Cardiac septum (tissue), 1 donor: ENCODE results near the gene EPHA7. TPM values are rescaled to one million over a fixed set of nuclear protein-coding genes. Genes with fewer than 3 reads are reported as not detected.

Experiments
- DNase-seq: peaks from one replicate; pipeline ENCODE4 v3.0.0-alpha.2; 2020; ENCODE audit warnings: low spot score
- intact Hi-C: fragments of 100-400 bp; cut with DNase I; formaldehyde crosslinking; loops from one replicate; pipeline ENCODE4 v1.14.0; 2022
- total RNA-seq: library from RNA; stranded (reverse); fragmentation: NEBNext Ultra II Directional; extraction: Animal tissue kit (Norgen Biotek cat#: 25700); gene quantifications from one replicate; pipeline ENCODE4 v1.2.1, GENCODE V29; 2021
- donor health status: DM: no; HTN: no; CAD: no.

EPHA7 gene
- total RNA-seq, 1 donor from 2014 or later, result 6.2 TPM

DNA sequence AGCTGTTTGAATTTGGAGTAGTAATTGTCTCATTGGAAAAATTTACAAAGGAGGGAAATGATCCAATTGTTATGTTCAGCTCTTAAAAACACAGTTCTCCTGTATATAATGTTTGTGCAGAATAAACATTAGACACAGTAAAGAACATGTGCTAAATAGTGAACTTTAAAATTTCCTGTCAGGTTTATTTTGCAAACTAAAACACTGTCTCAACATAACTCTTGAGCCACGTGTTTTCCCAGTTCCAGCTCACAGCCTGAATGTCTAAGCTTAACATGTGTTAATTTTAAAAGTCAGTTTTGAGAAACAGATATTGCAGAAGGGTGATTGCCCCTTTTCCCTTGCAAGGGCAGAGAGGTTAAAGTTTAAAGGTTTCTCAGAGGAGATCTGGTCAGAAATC, 20.6 kb downstream of the EPHA7 start:
- intact Hi-C loops, result no loop called here
- DNase-seq, result no peak

DNA sequence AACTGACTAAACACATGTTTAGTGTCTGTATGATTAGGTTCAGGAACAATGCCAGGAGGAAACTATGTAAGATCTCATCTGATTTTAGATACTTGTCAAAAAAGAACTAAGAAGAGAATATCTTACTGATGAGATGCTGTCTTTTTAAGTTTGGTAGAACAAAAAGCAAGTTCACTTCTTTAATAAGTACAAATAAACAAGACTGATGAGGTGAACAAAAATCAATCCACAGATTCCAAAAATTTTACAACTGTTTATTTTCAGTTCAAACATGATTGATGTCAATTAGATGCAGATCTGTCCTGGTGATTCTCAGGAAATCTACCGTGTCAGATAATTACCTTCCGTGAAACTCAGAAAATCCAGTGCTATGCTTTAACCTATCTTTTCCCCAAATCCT, 24.9 kb downstream of the EPHA7 start:
- no peak for DNase-seq

DNA sequence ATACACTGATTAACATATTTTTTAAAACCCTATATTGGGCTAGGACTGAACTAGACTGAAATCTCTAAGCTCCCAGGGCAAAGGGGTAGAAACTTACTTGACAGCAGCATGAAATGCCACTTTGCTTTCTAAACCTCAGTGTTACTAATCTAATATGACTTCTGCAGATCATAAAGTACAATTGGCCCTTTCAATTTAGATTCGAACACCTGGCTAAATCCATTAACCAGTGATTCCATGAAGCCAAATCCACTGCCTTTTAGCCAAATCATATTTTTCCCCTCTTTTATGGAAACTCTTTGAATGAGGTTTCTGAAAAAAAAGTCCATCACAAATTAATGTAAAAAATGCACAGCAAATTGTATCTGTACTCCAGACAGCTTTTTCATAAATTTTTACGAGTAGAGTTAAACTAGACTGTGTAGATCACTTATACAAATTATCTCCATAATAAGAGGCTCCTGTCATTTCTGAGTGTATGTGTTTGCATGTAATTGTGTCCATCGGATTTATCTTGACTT, 25.7 kb downstream of the EPHA7 start:
- DNase-seq, result no peak
- intact Hi-C loops, result no loop called here

More for the DNA sequence above, 24.9 kb downstream of the EPHA7 start:
- intact Hi-C loops, result no loop called here

DNA sequence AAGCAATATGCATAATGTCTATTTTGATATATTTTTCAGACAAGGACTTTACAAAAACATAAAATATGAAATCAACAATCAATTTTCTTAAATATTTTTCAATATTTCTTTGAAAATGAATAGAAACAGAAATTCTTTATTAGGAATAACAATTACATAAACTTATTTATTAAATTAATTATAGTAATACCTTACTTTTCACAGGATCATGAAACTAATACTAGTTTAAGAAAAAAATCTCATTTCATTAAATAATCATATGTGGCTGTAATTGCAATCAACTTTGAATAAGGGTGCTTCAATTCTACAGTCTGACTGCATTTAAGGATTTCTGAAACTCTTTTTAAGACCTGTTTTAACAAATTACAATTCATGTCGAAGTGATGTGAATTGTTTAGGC, 26.6 kb downstream of the EPHA7 start:
- intact Hi-C loops, result no loop called here
- DNase-seq, result no peak

DNA sequence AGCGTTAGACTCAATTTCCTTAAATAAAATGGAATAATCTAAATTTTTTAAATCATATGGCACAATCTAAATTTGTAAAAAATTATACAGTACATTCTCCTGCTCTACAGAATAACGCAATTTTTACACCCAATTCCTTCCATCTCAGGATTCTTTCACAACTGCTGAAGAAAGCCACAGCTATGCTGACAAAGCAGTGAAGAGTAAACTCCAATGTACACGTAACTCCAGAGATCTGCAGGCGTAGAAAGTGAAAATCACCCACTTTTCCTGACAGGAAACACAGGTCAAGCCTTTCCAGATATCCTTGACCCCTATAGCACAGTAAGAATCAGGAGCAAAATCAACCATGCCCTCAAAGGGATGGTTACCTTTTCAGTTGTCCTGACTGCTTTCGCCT, 27.4 kb downstream of the EPHA7 start:
- intact Hi-C loops, result no loop called here

DNA sequence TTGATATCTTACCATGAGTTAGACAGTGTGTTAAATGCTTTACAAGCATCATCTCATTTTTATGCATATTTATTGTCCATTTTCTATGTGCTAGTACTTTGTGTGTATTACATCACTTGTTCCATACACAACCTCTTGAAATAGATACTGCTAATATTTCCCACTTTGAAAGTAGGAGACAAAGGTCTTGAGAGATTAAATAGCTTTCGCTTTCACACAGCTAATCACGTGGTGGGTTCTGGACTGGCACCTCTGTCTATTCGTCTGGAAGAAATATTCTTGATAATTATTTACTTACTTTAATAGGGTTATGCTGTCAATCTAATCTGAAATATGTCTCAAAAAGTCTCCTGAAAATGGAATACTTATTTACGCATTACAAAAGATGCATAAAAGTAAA, 30.2 kb downstream of the EPHA7 start:
- DNase-seq, result no peak
- intact Hi-C loops, result no loop called here

More for the DNA sequence above, 27.4 kb downstream of the EPHA7 start:
- no peak for DNase-seq

DNA sequence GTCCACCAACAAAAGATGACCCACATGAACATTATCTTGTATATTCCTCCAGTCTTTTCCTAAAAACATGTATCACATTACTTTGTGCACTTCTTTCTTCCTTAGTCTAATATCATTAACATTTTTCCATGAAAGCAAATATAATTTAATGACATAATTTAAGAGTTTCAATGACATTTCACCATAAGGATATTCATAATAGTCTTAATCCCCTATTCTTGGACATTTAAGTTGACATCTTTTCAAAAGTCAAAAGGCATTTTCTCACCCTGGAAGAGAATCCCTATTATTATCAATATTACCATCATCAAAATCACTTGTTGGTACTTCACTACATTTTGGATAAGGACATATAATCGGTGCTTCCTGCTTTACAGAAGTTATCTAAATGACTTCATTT, 31.3 kb downstream of the EPHA7 start:
- intact Hi-C loops, result no loop called here
- no peak for DNase-seq

DNA sequence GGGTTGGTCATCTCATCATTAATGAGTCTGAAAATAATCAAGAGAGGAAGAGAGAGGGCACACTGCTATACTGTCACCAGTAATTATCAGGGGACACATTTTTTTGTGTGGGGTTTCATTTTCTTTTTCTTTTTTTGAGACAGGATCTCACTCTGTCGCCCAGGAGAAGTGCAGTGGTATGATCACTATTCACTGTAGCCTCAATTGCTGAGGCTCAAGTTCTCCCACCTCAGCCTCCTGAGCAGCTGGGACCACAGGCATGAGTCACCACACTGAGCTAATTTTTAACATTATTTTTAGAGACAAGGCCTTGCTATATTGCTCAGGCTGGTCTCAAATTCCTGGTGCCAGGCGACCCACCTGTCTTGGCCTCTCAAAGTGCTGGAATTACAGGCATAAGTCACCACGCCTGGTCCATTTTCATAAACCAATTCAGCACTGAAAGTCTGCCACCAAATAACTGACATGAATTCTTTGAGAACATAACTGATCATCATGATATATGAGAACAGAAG, 43.3 kb downstream of the EPHA7 start:
- intact Hi-C loops, result no loop called here
- DNase-seq, result no peak

DNA sequence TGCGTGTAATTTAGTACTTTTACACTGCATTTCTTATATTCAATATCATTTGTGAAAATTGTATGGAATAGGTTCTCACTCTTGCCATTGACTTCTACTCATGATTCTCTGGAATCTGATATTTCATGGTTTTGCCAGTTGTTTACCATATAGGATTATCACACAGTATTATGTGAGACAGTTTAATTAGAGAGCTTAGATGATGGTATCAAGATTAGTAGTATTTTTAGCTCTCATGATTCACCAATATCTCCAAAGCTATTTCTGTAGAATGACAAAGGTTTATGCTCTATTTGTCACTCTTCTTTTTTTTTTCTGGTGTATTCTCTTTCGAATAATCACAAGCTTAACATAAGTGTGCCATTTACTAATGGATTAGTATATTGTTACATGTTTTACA, 45.9 kb downstream of the EPHA7 start:
- intact Hi-C loops, result no loop called here
- no peak for DNase-seq

DNA sequence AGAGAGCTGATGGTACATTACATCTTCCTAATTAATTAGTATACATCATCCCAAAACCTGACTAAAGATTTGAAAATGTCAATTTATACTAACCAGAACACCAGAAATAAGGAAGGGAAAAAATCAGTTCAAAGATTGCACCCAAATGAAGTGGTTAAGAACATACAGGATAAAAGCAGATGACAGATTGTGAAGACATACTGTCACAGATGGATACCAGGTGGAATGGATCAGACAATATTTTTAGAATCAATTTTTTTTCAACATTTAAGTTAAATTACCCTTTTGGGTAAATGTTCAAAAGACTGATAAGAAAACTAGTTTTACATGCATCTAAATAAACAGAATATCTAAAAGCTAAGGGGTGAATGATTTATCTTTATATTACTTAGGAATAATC, 47.6 kb downstream of the EPHA7 start:
- DNase-seq, result no peak
- intact Hi-C loops, result no loop called here

DNA sequence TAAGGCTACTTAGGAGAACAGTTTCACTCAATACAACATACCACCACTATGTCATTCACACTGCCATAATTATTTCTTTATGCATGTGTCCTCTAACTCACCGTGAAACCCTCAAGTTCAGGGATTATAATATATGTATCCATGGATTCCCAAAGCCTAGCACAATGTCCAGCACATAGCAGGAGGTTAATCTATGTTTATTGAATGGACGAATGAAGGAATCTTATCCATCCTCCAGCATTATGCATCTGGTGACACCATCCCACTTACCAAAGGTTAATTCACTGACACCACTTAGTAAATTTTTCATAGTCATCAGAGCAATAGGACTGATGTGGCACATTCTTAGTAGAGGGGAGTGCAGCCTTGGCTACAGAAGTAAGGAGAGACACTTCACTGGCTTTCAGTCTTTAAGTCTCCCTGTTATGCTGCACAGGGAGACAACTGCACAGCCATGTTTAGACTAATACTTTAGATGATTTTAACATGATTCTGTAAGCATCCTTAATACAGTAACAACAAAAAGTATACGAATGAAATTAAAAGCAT, 49.7 kb downstream of the EPHA7 start:
- intact Hi-C loops, result no loop called here
- no peak for DNase-seq

DNA sequence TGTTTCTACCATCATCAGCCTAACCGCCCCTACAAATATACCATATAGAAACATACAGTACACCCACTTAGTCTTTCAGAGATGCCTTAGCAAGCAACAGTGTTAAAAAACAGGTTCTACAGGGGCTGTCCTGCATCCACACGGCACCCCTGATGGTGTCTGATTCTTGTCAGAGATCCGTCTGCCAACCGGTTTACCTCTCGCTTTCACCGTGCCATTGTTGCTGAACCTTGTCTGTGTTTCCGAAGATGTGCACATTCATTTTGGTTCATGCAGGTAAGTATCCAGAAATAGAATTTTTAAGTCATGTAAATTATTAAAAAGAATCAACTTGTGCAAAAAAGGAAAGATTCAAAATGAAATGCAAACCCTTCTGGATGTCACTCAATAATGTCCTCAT, 52.9 kb downstream of the EPHA7 start:
- intact Hi-C loops, result no loop called here
- DNase-seq, result no peak

DNA sequence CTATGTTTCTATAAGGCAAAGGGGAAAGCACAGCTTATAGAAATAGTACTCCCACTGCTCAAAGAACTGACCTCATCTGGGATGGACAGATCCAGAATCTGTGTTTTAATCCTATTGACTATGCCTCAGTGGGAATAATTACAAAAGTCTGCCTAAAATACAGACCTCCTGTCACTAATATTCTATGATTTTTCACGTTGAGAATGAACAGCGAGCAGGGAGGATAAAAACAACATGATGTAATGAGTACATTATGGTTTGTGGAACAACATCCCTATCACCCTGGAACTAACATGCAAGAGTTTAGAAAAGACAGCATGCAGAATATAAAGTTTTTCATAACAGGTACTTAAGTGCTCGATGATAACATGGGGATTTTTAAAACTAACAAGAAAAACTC, 53.9 kb downstream of the EPHA7 start:
- DNase-seq, result no peak
- intact Hi-C loops, result no loop called here

DNA sequence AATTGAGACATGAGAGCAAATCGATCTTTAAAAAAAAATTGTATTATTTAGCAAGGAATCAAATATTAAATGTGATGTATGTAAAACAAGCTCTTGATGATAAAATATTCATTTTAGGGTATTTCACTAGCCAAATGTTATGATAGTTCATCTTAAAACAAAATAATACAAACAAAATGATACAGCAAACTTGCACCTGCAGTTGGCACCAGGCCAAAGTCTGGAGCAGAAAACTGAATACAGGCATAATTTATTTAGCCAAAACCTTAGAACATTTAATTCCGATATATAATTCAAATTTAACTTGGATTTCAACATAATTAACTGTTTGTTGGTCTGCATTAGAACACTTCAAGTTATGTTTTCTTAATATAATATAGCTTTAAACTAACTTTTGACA, 60.9 kb downstream of the EPHA7 start:
- intact Hi-C loops, result no loop called here
- DNase-seq, result no peak

DNA sequence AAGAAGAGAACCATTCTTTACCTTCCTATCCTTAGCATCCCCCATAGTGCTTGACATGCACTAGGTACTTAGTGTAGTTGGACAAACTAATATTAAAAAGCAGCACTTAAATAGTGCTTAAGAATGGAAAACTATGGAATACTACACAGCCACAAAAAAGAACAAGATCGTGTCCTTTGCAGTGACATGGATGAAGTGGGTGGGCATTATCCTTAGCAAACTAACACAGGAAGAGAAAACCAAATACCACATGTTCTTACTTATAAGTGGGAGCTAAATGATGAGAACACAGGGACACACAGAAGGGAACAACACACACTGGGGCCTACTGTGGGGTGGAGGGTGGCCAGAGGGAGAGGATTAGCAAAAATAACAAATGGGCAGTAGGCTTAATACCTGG, 66.8 kb downstream of the EPHA7 start:
- no peak for DNase-seq
- intact Hi-C loops, result no loop called here

DNA sequence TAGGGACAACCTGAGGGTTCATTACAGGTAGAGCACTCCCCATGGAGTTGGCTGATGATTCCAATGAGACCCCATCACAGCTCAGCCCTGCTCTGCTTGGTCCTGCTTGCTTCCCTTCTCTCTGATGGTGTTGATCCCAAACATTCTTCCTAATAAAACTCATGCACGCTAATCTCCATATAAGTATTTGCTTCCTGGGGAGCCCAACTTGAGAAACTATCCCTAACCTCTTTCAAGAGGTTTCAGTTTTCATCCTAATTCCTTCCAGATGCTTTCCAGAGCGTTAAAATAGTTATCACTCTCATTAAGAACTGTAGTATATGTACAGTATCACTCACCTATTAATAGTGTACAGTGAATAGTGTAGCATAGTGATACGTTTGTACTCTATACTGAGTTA, 68.1 kb downstream of the EPHA7 start:
- no peak for DNase-seq
- intact Hi-C loops, result no loop called here

DNA sequence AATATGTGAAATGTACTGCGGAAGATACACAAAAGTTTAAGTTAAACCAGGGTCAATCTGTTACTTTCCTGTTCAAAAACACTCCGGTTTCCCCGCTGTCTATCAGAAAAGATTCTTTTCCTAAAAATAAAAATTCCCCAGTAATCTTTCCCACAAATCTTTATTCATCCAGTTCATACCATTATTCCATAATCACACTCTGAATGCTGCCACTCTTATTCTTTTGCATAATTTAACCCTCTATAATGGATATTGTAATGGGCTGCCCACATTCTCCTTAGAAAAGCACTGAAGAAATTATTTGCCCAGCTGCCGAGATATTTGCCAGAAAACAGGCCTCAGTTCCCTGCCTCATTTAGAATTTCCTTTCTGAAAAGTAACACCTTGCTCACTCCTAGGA, 68.6 kb downstream of the EPHA7 start:
- DNase-seq, result no peak
- intact Hi-C loops, result no loop called here

DNA sequence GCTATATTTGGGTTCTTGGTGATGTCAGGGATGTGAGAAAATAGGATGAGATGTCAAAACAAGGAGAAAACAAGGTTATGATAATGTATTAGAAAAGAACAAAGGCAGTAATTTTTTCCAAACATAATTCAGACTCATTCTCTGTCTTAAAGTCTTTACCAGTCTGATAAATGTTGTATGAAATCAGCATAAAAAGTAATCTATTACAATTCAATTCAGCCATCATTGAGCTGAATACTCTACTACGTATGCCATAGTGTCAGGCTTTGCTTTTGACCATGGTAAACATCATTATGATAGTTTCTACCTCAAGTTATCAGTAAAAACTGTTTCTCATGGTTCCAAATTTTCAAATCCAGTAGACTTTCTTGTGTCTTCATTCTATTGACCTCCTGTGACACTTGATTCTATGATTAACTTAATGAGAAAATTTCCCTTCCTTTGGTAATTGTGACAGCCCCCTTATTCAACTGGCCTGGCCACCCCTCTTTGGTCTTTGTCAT, 75.0 kb downstream of the EPHA7 start:
- intact Hi-C loops, result no loop called here
- no peak for DNase-seq

DNA sequence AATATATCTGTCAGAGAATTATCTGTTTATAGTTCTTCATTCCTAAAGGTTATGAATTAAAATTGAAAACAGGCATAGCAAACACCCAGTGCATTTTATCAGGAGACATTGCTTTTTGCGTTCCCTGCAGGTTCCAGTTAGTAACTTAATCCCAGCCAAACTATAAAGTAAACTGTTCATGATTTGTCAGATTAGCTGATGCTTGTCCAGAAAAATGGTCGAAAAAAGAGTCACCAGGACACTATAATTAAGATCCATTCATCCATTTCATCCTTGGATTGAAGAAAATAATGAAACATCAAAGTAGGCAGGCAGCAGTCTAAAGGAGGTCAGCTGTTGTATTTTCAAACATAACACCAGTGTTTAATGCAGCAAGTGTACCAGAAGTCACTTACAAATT, 75.9 kb downstream of the EPHA7 start:
- DNase-seq, result no peak
- intact Hi-C loops, result no loop called here

DNA sequence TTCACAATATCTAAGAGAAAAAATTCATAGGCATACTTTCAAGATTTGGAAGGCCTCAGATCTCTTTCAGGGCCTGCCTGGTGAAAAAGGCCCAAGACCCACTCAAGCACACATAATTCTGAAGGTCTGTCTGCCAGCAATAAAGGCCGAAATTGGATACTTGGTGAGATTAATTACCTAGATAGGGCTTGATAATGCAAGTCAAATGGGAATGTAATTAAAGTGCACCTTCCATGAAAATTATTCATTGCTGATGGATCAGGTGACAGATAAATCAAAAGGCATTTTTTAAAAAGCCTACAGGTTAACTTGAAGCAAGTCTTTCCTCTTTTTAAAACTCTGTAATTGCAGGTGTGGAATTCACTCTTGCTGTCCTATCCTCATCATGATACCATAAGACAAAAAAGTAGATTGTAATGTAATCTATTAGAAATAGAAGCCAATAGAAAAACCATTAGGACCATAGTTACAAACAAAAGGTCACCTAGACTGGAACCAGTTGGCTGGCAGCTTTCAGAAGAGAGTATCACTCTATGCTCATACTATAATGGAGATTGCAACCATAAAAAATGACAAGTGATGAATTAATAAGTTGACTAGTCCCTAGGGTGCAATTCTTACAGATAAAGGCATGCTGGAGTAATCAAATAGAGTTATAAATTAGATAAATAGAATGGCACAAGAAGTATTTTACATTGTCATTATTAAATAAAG, 77.3 kb downstream of the EPHA7 start:
- intact Hi-C loops, result no loop called here
- DNase-seq, result no peak

DNA sequence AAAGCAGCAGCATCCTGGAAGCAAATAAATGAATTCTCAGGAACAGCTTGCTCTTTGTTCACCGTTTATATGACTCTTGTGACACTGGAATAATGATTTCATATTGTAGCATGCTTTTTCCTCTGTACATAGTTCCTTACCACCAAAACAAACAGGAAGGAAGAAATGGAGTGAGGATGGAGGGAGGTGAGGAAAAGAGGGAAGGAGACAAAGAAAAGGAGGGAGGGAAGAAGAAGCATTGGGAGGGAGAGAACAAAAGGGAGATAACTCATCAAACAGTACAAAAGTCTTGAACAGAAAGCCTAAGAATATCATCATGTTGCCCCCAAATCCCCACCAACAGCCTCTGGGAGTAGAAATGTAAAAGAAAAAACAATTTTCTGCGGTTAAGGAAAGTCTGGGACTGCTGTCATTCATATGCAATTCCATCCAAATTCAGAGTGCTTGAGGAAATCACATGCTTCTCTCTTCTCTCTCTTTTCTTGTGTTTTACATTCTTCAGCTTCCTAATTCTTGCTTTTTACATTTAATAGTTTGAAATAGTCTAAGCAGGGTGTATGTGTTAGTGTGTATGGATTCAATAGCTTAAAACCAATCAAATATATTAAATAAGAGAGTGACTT, 81.5 kb downstream of the EPHA7 start:
- no peak for DNase-seq
- intact Hi-C loops, result no loop called here
